K562 (cell line): ENCODE results near the gene MMGT1. TPM values are rescaled to one million over a fixed set of nuclear protein-coding genes. Genes with fewer than 3 reads are reported as not detected.

Experiments
- ATAC-seq: fragments of 200-7000 bp; cut with Tn5 transposase; 3 replicates; pipeline ENCODE4 v1.9.1; 2020; ENCODE audit warnings: moderate library complexity
- BruUV-seq: library from RNA; stranded (reverse); fragments of 400-500 nt; replicated peaks from 2 replicates; lab custom pipeline; 2021; lab: Mats Ljungman, UMichigan
- CTCF ChIA-PET: fragments of 300-600 bp; formaldehyde crosslinking; extraction: SDS; loops from one replicate; lab custom pipeline; 2021; ENCODE audit warnings: low intra/inter-chr PET ratio; lab: Yijun Ruan, JAX
- POLR2A ChIA-PET: fragments of 300-600, 350-650 bp; sonication (Branson Sonifier 250); formaldehyde crosslinking; extraction: SDS; loops from one replicate; lab custom pipeline; 2021; ENCODE audit warnings: antibody characterized with exemption, inconsistent platforms; lab: Yijun Ruan, JAX
- DNase-seq, 4 experiments: peaks; one replicate each; pipeline versions ENCODE4 v3.0.0 to v3.0.0-alpha.2; 2011 to 2018; ENCODE audit warnings: low spot score in 3 of 4, mixed read lengths in 3 of 4; ENCODE audit errors: extremely low read depth in 1 of 4
- FAIRE-seq: peaks from 2 replicates; lab custom pipeline; 2011; peaks lifted over from hg19 to GRCh38; lab: Jason Lieb, UNC
- H2AFZ ChIP-seq: 2 replicates; pipeline ENCODE4 v1.6.0; 2011; ENCODE audit warnings: low read depth, low read length, control low read depth, inconsistent platforms
- H3K27ac ChIP-seq: fragments of 200-600 bp; 3 replicates; pipeline ENCODE4 v1.8.0; 2011; ENCODE audit warnings: low read depth, mild to moderate bottlenecking, control low read depth, inconsistent platforms, low read length, moderate library complexity, mixed read lengths; ENCODE audit errors: extremely low read depth
- H3K27me3 ChIP-seq, 2 experiments: fragments of 300-600 bp in 1 of 2; 2 replicates in 1 of 2; 3 replicates in 1 of 2; pipeline versions ENCODE4 v1.6.0 to v1.8.0; 2011; ENCODE audit warnings: inconsistent platforms in 2 of 2, low read length in 2 of 2, mild to moderate bottlenecking in 1 of 2, mixed read lengths in 1 of 2, moderate library complexity in 1 of 2; ENCODE audit not compliant: control insufficient read depth in 2 of 2, insufficient read depth in 2 of 2
- H3K36me3 ChIP-seq: fragments of 300-600 bp; 3 replicates; pipeline ENCODE4 v1.8.0; 2011; ENCODE audit warnings: mild to moderate bottlenecking, low read length, inconsistent platforms; ENCODE audit not compliant: control insufficient read depth, insufficient read depth
- H3K4me1 ChIP-seq, 2 experiments: fragments of 200-600 bp in 1 of 2; replicated peaks in 1 of 2; 2 replicates in 1 of 2; 3 replicates in 1 of 2; pipeline versions ENCODE4 v1.5.1 to v1.8.0; 2011; ENCODE audit warnings: inconsistent platforms in 2 of 2, low read length in 2 of 2, mild to moderate bottlenecking in 1 of 2, mixed read lengths in 1 of 2, moderate library complexity in 1 of 2; ENCODE audit not compliant: control insufficient read depth in 2 of 2, insufficient read depth in 2 of 2
- H3K4me2 ChIP-seq: 2 replicates; pipeline ENCODE4 v1.6.1; 2011; ENCODE audit warnings: low read length, control low read depth, inconsistent platforms, mixed read lengths; ENCODE audit not compliant: insufficient read depth
- H3K4me3 ChIP-seq: fragments of 200-600 bp; sonication (generic), shearing (Covaris generic); 2 replicates; pipeline ENCODE4 v1.5.1; 2016; ENCODE audit warnings: control low read depth, inconsistent platforms
- H3K79me2 ChIP-seq: fragments of 200-600 bp; 3 replicates; pipeline ENCODE4 v1.8.0; 2011; ENCODE audit warnings: low read length, inconsistent platforms; ENCODE audit not compliant: control insufficient read depth, insufficient read depth
- H3K9ac ChIP-seq, 2 experiments: 2 replicates each; pipeline versions ENCODE4 v1.6.0 to v1.6.1; 2011; ENCODE audit warnings: low read depth in 2 of 2, low read length in 2 of 2, control low read depth in 1 of 2, inconsistent platforms in 1 of 2, mild to moderate bottlenecking in 1 of 2, mixed read lengths in 1 of 2; ENCODE audit not compliant: insufficient read depth in 1 of 2
- H3K9me1 ChIP-seq: one replicate; pipeline ENCODE4 v1.6.0; 2011; ENCODE audit warnings: inconsistent platforms, mild to moderate bottlenecking, low read length, moderate library complexity; ENCODE audit not compliant: control insufficient read depth, insufficient read depth
- H3K9me3 ChIP-seq: replicated peaks from 2 replicates; pipeline ENCODE4 v1.5.1; 2011; ENCODE audit warnings: low read depth, low read length, inconsistent platforms; ENCODE audit not compliant: control insufficient read depth, insufficient read depth
- H4K20me1 ChIP-seq: replicated peaks from 2 replicates; pipeline ENCODE4 v1.6.1; 2011; ENCODE audit warnings: low read length, inconsistent platforms, mixed read lengths; ENCODE audit not compliant: control insufficient read depth, insufficient read depth
- TCF7 ChIP-seq: sonication (generic); IDR thresholded peaks from 2 replicates; pipeline ENCODE4 v1.6.1; 2016; ENCODE audit warnings: antibody characterized with exemption, borderline replicate concordance
- WGBS: fragments of 100-300 bp; shearing (Covaris generic); methylation state at CpG from one replicate; pipeline ENCODE4 v1.1.6; 2016; ENCODE audit warnings: low coverage, mixed read lengths; ENCODE audit not compliant: insufficient coverage; ENCODE audit errors: missing lambda C conversion rate; 5-methylcytosine and 5-hydroxymethylcytosine counted together
- in situ Hi-C: fragments of 300-500 bp; cut with MboI; formaldehyde crosslinking; loops from 4 replicates; pipeline ENCODE4 v1.15.0; 2018; ENCODE audit warnings: inconsistent platforms, mixed read lengths
- intact Hi-C: fragments of 100-400 bp; cut with micrococcal nuclease; formaldehyde crosslinking; loops from 2 replicates; pipeline ENCODE4 v1.14.2; 2022
- polyA plus RNA-seq, 8 experiments: library from polyadenylated mRNA; depleted of rRNA in 4 of 8; stranded (reverse) in 5 of 8; unstranded in 3 of 8; fragments of >200 nt; fragmentation: Nextera tagmentation in 2 of 8; fragmentation: Illumina TruSeq in 1 of 8; extraction: Ambion mirVana in 2 of 8; extraction: Trizol in 1 of 8; gene quantifications; 2 replicates each; pipeline versions ENCODE4 v1.2.1 to v1.2.3, GENCODE V29; 2011 to 2014; ENCODE audit warnings: inconsistent platforms in 1 of 8, missing spikeins in 1 of 8
- total RNA-seq, 7 experiments: library from RNA; depleted of rRNA in 6 of 7; stranded (reverse); fragments of >200 nt in 6 of 7; fragmentation: Illumina TruSeq in 2 of 7; extraction: Trizol in 2 of 7; gene quantifications; 2 replicates each; pipeline versions ENCODE4 v1.2.1 to v1.2.3, GENCODE V29; 2011 to 2021; ENCODE audit warnings: low replicate concordance in 1 of 7
- TF ChIP-seq, protein P1 (sequence below): fragments of 450-650 bp; IDR thresholded peaks from 2 replicates; pipeline ENCODE4 v1.6.1; 2016; ENCODE audit warnings: mild to moderate bottlenecking
- TF ChIP-seq, protein P2 (sequence below): sonication (generic); formaldehyde crosslinking; IDR thresholded peaks from 2 replicates; pipeline ENCODE4 v1.8.1; 2022; ENCODE audit warnings: missing genetic modification reagents
- TF ChIP-seq, protein P3 (sequence below): IDR thresholded peaks from 2 replicates; pipeline ENCODE4 v1.6.1; 2011; ENCODE audit not compliant: insufficient read length; ENCODE audit errors: extremely low read depth
- TF ChIP-seq, protein P4 (sequence below), 2 experiments: fragments of 450-650 bp; formaldehyde crosslinking in 1 of 2; IDR thresholded peaks; 2 replicates each; pipeline versions ENCODE4 v1.4.0 to v1.6.1; 2014 to 2020; ENCODE audit warnings: mild to moderate bottlenecking in 2 of 2, borderline replicate concordance in 1 of 2, low read depth in 1 of 2

Gene MMGT1
- total and polyA plus RNA-seq, 9 of the 15 experiments (the other 6 are each of a cell fraction or from before 2014, with no cell fraction given), result 11.3 to 25.4 (median 22.5) TPM

DNA sequence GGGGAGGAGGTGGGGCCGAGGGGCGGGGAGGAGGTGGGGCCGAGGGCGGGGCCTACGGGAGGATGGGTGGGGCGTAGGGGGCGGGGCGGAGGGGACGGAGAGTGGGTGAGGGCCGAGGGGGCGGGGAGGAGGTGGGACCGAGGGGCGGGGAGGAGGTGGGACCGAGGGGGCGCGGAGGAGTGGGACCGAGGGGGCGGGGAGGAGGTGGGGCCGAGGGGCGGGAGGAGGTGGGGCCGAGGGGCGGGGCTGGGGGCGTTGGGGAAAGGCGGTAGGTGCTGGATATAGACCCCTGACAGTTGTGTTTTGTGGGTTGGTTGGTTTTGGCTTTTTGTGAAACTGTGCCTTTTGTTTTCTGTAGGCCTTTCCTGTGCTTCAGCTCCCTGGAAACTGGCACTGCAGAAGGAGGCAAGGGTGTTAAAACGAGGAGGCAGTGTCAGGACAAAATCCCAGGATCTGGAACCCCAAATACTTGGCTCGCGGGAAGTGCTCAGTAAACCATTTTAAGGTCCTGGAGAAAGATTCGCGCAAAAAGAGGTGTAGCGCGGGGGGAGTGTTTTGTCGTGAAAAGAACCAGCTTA lies 580 bp upstream of the MMGT1 start (continued):
- TF ChIP-seq, protein P1, sequence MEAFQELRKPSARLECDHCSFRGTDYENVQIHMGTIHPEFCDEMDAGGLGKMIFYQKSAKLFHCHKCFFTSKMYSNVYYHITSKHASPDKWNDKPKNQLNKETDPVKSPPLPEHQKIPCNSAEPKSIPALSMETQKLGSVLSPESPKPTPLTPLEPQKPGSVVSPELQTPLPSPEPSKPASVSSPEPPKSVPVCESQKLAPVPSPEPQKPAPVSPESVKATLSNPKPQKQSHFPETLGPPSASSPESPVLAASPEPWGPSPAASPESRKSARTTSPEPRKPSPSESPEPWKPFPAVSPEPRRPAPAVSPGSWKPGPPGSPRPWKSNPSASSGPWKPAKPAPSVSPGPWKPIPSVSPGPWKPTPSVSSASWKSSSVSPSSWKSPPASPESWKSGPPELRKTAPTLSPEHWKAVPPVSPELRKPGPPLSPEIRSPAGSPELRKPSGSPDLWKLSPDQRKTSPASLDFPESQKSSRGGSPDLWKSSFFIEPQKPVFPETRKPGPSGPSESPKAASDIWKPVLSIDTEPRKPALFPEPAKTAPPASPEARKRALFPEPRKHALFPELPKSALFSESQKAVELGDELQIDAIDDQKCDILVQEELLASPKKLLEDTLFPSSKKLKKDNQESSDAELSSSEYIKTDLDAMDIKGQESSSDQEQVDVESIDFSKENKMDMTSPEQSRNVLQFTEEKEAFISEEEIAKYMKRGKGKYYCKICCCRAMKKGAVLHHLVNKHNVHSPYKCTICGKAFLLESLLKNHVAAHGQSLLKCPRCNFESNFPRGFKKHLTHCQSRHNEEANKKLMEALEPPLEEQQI, result no peak
- TF ChIP-seq, protein P2, sequence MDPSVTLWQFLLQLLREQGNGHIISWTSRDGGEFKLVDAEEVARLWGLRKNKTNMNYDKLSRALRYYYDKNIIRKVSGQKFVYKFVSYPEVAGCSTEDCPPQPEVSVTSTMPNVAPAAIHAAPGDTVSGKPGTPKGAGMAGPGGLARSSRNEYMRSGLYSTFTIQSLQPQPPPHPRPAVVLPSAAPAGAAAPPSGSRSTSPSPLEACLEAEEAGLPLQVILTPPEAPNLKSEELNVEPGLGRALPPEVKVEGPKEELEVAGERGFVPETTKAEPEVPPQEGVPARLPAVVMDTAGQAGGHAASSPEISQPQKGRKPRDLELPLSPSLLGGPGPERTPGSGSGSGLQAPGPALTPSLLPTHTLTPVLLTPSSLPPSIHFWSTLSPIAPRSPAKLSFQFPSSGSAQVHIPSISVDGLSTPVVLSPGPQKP, result no peak
- TF ChIP-seq TCF7, result no peak
- TF ChIP-seq, protein P3, sequence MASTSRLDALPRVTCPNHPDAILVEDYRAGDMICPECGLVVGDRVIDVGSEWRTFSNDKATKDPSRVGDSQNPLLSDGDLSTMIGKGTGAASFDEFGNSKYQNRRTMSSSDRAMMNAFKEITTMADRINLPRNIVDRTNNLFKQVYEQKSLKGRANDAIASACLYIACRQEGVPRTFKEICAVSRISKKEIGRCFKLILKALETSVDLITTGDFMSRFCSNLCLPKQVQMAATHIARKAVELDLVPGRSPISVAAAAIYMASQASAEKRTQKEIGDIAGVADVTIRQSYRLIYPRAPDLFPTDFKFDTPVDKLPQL, result no peak
- TF ChIP-seq, all 486 proteins: peak for 0

DNA sequence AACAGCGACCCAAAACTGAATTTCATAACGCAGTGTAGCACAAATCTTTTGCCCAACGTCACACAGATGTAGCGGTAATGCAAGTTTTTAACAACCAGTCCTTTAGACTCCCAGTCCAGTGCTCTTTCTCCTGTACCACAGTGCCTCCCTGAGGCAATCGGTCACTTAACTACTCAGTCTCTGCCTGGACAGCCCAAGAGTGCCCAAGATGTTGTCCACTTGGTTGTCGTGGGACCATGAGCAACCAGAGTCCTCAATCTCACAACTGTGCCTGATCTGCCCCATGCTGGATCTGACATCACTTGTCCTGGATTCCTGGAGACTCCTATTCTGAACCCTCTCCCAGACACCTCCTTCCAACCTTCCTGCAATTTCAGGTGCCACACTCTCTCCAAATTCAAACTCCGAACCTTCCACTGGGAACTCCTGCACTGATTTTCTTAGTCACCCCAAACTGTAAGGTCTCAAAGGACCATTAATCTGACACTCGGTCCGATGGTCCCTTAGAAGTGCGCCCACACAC lies 702 bp downstream of the MMGT1 start:
- H3K27me3 ChIP-seq, result no peaks in the 10 kb centered on the region
- DNase-seq, result peak; percentile 7 to 57 (median 15)
- peak; percentile 78 for ATAC-seq
- 3% methylated on average over 10 of the region's 10 CpGs for WGBS
- H3K9me3 ChIP-seq, result no peaks in the 10 kb centered on the region
- H3K9ac ChIP-seq, result peak overlapping the region; percentile 92 to 97
- BruUV-seq, result TSS peak; percentile 71
- peak overlapping the region; percentile 99 for H2AFZ ChIP-seq
- intact Hi-C loops, result no loop called here
- FAIRE-seq, result no peak
- ChIA-PET CTCF (no interaction called here), POLR2A (interaction anchor here (0.7 to 2.4 kb wide), 4 partner anchors 9 to 237 kb away, joined by 3 to 9 read pairs (median 5); partner anchors contain the start of gene SLC9A6)
- no peaks in the 10 kb centered on the region for H3K9me1 ChIP-seq
- peaks cover 9% of the 10 kb centered on the region; the same call in 1 of the 2 replicates for H4K20me1 ChIP-seq
- peak overlapping the region; percentile 99 for H3K4me2 ChIP-seq
- H3K79me2 ChIP-seq, result peaks cover 24% of the 10 kb centered on the region
- H3K27ac ChIP-seq, result peak overlapping the region; percentile 98
- peaks cover 10% of the 10 kb centered on the region; the same call in 1 of the 3 replicates for H3K36me3 ChIP-seq
- in situ Hi-C loops, result no loop called here
- peak overlapping the region; percentile 99 for H3K4me3 ChIP-seq
- peaks cover 0 to 3% of the 10 kb centered on the region in 2 experiments; a peak in 3 of 5 replicates for H3K4me1 ChIP-seq
- TF ChIP-seq, protein P4, sequence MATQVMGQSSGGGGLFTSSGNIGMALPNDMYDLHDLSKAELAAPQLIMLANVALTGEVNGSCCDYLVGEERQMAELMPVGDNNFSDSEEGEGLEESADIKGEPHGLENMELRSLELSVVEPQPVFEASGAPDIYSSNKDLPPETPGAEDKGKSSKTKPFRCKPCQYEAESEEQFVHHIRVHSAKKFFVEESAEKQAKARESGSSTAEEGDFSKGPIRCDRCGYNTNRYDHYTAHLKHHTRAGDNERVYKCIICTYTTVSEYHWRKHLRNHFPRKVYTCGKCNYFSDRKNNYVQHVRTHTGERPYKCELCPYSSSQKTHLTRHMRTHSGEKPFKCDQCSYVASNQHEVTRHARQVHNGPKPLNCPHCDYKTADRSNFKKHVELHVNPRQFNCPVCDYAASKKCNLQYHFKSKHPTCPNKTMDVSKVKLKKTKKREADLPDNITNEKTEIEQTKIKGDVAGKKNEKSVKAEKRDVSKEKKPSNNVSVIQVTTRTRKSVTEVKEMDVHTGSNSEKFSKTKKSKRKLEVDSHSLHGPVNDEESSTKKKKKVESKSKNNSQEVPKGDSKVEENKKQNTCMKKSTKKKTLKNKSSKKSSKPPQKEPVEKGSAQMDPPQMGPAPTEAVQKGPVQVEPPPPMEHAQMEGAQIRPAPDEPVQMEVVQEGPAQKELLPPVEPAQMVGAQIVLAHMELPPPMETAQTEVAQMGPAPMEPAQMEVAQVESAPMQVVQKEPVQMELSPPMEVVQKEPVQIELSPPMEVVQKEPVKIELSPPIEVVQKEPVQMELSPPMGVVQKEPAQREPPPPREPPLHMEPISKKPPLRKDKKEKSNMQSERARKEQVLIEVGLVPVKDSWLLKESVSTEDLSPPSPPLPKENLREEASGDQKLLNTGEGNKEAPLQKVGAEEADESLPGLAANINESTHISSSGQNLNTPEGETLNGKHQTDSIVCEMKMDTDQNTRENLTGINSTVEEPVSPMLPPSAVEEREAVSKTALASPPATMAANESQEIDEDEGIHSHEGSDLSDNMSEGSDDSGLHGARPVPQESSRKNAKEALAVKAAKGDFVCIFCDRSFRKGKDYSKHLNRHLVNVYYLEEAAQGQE (IDR thresholded peaks at IDR 0.05; ENCODE audit: borderline replicate concordance), result peak; percentile 15; the same call in 1 of the 2 replicates
- TF ChIP-seq, protein P4 (CRISPR knock-in tag; IDR thresholded peaks at IDR 0.05; ENCODE audit: low read depth), result no peak
